Measurements from ENCODE around the gene LRRC46. TPM values are rescaled to one million over a fixed set of nuclear protein-coding genes. Genes with fewer than 3 reads are reported as not detected.

LRRC46 gene
- total RNA-seq, 1 donor from 2014 or later: not detected

DNA sequence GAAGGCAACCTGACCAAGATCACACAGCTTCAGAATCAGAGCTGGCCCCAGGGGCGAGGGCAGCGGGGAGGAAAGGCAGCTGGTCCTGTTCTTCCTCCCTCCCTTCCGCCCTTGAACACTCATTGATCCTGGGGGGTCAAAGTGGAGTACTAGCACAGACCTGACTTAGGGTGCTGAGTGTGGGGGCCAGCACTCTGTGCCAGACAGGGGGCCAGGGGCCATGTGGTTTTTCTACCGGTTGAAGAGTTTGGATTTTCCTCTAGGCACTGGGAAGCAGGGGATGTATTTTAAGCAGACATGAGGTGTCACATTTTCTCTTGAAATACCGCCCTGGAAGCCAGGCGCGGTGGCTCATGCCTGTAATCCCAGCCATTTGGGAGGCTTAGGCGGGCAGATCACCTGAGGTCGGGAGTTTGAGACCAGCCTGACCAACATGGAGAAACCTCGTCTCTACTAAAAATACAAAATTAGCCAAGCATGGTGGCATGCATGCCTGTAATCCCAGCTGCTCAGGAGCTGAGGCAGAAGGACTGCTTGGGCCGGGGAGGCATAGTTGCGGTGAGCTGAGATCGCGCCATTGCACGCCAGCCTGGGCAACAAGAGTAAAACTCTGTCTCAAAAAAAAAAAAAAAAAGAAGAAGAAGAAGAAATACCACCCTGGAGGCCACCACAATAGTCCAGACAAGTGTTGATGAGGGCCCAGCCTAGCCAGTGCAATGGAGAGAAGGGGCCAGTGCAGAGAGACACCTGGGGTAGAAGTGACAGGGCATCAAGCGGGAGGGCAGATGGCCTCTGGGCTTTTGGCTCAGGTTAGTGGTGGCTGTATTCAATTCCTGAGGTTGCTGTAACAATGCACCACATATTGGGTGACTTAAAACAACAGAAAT lies 25.2 kb upstream of the LRRC46 start:
- Histone ChIP-seq H3K27ac (no peak overlapping the region), H3K4me3 (no peak overlapping the region), H3K27me3 (no peaks in the 10 kb centered on the region), H3K4me1 (peaks cover 15% of the 10 kb centered on the region), H3K9me3 (no peaks in the 10 kb centered on the region), H3K36me3 (peaks cover 0 to 16% of the 10 kb centered on the region in 2 donors)
- intact Hi-C loops (cut with DNase I): no loop called here
- TF ChIP-seq POLR2A (IDR thresholded peaks at IDR 0.05): no peak
- no peak for TF ChIP-seq POLR2AphosphoS5 (IDR thresholded peaks at IDR 0.05; ENCODE audit: insufficient read depth in 1 of 2, low read depth in 1 of 2)
- TF ChIP-seq, protein P1, sequence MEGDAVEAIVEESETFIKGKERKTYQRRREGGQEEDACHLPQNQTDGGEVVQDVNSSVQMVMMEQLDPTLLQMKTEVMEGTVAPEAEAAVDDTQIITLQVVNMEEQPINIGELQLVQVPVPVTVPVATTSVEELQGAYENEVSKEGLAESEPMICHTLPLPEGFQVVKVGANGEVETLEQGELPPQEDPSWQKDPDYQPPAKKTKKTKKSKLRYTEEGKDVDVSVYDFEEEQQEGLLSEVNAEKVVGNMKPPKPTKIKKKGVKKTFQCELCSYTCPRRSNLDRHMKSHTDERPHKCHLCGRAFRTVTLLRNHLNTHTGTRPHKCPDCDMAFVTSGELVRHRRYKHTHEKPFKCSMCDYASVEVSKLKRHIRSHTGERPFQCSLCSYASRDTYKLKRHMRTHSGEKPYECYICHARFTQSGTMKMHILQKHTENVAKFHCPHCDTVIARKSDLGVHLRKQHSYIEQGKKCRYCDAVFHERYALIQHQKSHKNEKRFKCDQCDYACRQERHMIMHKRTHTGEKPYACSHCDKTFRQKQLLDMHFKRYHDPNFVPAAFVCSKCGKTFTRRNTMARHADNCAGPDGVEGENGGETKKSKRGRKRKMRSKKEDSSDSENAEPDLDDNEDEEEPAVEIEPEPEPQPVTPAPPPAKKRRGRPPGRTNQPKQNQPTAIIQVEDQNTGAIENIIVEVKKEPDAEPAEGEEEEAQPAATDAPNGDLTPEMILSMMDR (IDR thresholded peaks at IDR 0.05): no peak
- peak; percentile 43 to 70 for DNase-seq (ENCODE audit: extremely low spot score in 2 of 2)

GRCh38 chr17:47806913-47807255 lies 24.6 kb upstream of the LRRC46 start:
- Histone ChIP-seq H3K4me1 (peaks cover 15% of the 10 kb centered on the region), H3K9me3 (no peaks in the 10 kb centered on the region), H3K27ac (no peak overlapping the region), H3K27me3 (no peaks in the 10 kb centered on the region), H3K4me3 (no peak overlapping the region), H3K36me3 (peaks cover 0 to 16% of the 10 kb centered on the region in 2 donors)
- peak in 1 of 2 donors; percentile 25 for DNase-seq (ENCODE audit: extremely low spot score in 2 of 2)
- intact Hi-C loops (cut with DNase I): no loop called here
- TF ChIP-seq POLR2AphosphoS5 (IDR thresholded peaks at IDR 0.05; ENCODE audit: insufficient read depth in 1 of 2, low read depth in 1 of 2) (no peak), POLR2A (IDR thresholded peaks at IDR 0.05) (no peak)
- TF ChIP-seq, protein P1 (IDR thresholded peaks at IDR 0.05): no peak

DNA sequence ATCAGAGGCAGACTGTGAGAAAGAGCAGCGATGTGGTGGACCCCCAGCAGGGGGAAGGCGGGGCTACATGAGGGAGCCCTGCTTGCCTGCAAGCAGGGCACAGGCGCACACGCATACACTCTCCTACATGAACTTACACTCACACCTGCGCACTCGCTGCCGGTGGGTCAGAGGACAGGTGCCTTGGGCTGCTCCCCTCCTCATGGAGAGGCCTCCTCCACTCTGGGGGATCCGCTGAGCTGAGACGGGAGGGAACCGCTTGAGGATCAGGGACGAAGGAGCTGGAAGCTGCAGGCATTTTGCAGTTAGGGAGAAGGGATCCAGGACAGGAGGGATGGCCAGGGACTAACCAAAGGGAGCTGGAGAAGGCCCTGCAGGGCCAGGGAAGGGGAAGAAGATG lies 24.0 kb upstream of the LRRC46 start:
- TF ChIP-seq POLR2AphosphoS5 (IDR thresholded peaks at IDR 0.05; ENCODE audit: insufficient read depth in 1 of 2, low read depth in 1 of 2) (no peak), POLR2A (IDR thresholded peaks at IDR 0.05) (no peak)
- TF ChIP-seq, protein P1 (IDR thresholded peaks at IDR 0.05): no peak
- intact Hi-C loops (cut with DNase I): no loop called here
- H3K36me3 ChIP-seq: peaks cover 0 to 16% of the 10 kb centered on the region in 2 donors

GRCh38 chr17:47808036-47808829 lies 23.2 kb upstream of the LRRC46 start:
- Histone ChIP-seq H3K27ac (no peak overlapping the region), H3K36me3 (peaks cover 0 to 16% of the 10 kb centered on the region in 2 donors), H3K4me1 (peaks cover 15% of the 10 kb centered on the region), H3K27me3 (no peaks in the 10 kb centered on the region), H3K9me3 (no peaks in the 10 kb centered on the region), H3K4me3 (no peak overlapping the region)
- intact Hi-C loops (cut with DNase I): no loop called here
- DNase-seq (ENCODE audit: extremely low spot score in 2 of 2): no peak
- TF ChIP-seq, protein P1 (IDR thresholded peaks at IDR 0.05): no peak
- TF ChIP-seq POLR2A (IDR thresholded peaks at IDR 0.05): no peak
- no peak for TF ChIP-seq POLR2AphosphoS5 (IDR thresholded peaks at IDR 0.05; ENCODE audit: insufficient read depth in 1 of 2, low read depth in 1 of 2)

More for the DNA sequence above, 24.0 kb upstream of the LRRC46 start:
- Histone ChIP-seq H3K9me3 (no peaks in the 10 kb centered on the region), H3K27me3 (no peaks in the 10 kb centered on the region), H3K4me3 (no peak overlapping the region), H3K27ac (no peak overlapping the region), H3K4me1 (peaks cover 15% of the 10 kb centered on the region)
- DNase-seq (ENCODE audit: extremely low spot score in 2 of 2): no peak

Measured in vagina (tissue), 2 donors.